ENCODE measurements around the gene TPM3.

Gene TPM3

GRCh38 chr1:154222518-154222917 lies 30.6 kb upstream of the TPM3 start:
- DNase-seq (ENCODE audit: low spot score): no peak
- H3K36me3 ChIP-seq (ENCODE audit: low read depth): peaks cover 73% of the 10 kb centered on the region
- no peak overlapping the region for H3K27ac ChIP-seq (ENCODE audit: poor library complexity, severe bottlenecking)

DNA sequence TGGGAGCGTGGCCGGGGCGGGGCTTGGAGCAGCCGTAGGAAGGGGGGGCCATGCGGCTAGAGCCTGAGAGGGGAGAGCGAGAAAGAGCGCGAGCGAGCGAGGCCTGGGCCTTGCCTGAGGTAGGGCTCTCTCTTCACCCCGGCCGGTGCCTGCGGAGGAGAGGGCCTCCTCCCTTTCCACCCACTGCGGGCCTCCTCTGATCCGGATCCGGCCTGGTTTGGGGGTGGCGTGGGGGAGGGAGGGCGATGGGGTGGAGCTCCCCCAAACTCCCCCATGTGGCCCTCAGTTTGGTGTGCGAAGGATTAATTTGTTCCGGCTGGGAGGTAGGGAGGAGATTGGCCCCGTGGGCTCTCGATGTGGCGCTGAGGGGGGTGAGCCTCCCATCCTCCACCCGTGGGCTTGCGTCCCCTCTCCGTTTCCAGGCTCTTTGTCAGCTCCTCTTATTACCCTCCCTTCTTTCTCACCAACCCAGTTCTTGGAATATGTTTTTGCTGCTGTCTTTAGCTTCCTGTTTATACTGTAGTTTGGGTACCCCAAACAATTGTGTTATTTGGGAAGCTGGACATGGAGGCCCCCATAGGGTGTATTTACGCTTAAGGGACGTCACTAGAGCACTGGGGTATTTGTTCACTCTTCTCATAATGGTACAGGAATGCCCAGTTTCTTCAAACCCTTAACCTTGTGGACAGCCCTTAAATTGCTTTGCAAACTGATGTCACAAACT lies 29.5 kb upstream of the TPM3 start:
- DNase-seq (ENCODE audit: low spot score) (peak; percentile 54), ATAC-seq (ENCODE audit: low read depth) (peak; percentile 30)
- no peaks in the 10 kb centered on the region for H3K27me3 ChIP-seq (ENCODE audit: insufficient read depth, poor library complexity, severe bottlenecking)
- H3K27ac ChIP-seq (ENCODE audit: poor library complexity, severe bottlenecking): peak overlapping the region; percentile 80
- peaks cover 25% of the 10 kb centered on the region for H3K4me1 ChIP-seq (ENCODE audit: insufficient read depth, poor library complexity, severe bottlenecking)
- H3K4me3 ChIP-seq (ENCODE audit: severe bottlenecking): peak overlapping the region; percentile 81
- TF ChIP-seq, protein P1, sequence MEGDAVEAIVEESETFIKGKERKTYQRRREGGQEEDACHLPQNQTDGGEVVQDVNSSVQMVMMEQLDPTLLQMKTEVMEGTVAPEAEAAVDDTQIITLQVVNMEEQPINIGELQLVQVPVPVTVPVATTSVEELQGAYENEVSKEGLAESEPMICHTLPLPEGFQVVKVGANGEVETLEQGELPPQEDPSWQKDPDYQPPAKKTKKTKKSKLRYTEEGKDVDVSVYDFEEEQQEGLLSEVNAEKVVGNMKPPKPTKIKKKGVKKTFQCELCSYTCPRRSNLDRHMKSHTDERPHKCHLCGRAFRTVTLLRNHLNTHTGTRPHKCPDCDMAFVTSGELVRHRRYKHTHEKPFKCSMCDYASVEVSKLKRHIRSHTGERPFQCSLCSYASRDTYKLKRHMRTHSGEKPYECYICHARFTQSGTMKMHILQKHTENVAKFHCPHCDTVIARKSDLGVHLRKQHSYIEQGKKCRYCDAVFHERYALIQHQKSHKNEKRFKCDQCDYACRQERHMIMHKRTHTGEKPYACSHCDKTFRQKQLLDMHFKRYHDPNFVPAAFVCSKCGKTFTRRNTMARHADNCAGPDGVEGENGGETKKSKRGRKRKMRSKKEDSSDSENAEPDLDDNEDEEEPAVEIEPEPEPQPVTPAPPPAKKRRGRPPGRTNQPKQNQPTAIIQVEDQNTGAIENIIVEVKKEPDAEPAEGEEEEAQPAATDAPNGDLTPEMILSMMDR (IDR thresholded peaks at IDR 0.05; ENCODE audit: poor library complexity, severe bottlenecking): no peak
- no peaks in the 10 kb centered on the region for H3K9me3 ChIP-seq (ENCODE audit: severe bottlenecking)
- peaks cover 73% of the 10 kb centered on the region for H3K36me3 ChIP-seq (ENCODE audit: low read depth)

More at GRCh38 chr1:154222518-154222917, 30.6 kb upstream of the TPM3 start:
- ATAC-seq (ENCODE audit: low read depth): no peak
- no peaks in the 10 kb centered on the region for H3K27me3 ChIP-seq (ENCODE audit: insufficient read depth, poor library complexity, severe bottlenecking)
- TF ChIP-seq, protein P1 (IDR thresholded peaks at IDR 0.05; ENCODE audit: poor library complexity, severe bottlenecking): no peak
- H3K9me3 ChIP-seq (ENCODE audit: severe bottlenecking): no peaks in the 10 kb centered on the region
- H3K4me1 ChIP-seq (ENCODE audit: insufficient read depth, poor library complexity, severe bottlenecking): peaks cover 25% of the 10 kb centered on the region
- peak overlapping the region; percentile 81 for H3K4me3 ChIP-seq (ENCODE audit: severe bottlenecking)

DNA sequence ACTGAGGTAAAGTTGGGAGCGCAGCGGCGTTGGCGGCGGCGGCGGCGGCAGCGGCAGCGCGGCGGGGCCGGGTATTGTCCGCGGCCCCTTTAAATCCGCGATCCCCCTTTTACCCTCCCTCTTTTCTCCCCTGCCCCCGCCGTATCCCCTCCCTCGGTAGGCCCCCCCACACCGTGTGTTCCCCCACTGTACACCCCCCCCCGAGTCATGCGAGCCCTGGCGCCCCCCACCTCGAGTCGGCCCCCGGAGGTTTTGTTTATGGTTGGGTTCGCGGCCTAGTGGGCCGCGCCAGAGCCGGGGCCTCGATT lies 29.0 kb upstream of the TPM3 start:
- peaks cover 25% of the 10 kb centered on the region for H3K4me1 ChIP-seq (ENCODE audit: insufficient read depth, poor library complexity, severe bottlenecking)
- no peaks in the 10 kb centered on the region for H3K27me3 ChIP-seq (ENCODE audit: insufficient read depth, poor library complexity, severe bottlenecking)
- peak overlapping the region; percentile 81 for H3K4me3 ChIP-seq (ENCODE audit: severe bottlenecking)
- H3K27ac ChIP-seq (ENCODE audit: poor library complexity, severe bottlenecking): peak overlapping the region; percentile 80
- TF ChIP-seq, protein P1 (IDR thresholded peaks at IDR 0.05; ENCODE audit: poor library complexity, severe bottlenecking): no peak
- peaks cover 73% of the 10 kb centered on the region for H3K36me3 ChIP-seq (ENCODE audit: low read depth)
- no peak for ATAC-seq (ENCODE audit: low read depth)
- DNase-seq (ENCODE audit: low spot score): no peak
- no peaks in the 10 kb centered on the region for H3K9me3 ChIP-seq (ENCODE audit: severe bottlenecking)

DNA sequence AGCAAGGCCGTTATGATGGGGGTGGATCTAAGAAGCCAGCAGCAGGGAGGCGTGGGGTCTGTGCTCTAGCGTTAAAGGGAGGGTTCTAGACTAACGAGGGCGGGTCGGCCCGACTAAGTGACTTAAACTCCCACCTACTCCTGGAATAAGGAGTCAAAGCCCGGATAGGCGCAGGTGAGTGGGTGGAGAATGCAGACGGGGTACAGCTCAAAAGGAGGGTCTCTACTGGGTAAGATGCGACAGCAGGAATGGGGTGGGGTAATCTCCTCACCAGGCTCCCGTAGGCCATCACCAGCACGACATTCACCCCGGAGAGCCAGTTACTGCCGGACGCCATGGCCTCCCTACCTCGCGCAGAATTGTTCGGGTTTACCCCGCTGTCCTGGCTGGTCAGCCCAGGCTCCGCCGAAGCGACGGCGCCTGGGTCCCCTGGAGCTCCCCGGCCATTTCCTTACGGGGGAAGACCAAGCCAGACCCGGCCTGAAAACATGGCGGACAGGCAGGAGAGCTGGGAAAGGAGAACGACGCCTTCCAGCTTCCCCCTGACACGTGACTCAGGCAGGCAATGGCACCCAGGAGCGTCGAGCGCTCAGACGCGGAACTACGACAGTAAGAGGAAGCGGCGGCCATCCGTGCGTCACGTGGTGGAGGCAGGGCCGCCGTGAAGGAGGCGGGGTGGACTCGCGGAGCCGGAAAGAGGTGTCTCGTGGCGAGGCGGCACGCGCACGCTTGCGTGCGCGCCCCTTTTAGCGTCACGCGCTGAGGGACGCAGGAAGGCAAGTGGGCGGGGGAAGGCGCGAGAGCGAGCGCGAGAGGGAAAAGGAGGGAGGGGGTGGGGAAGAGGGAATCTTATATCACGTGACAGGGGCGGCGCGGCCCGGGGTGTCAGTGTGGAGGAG lies 28.4 kb upstream of the TPM3 start, which contains the start of gene UBAP2L:
UBAP2L (plus strand) TSS at position 885 of the 899 bp plus-strand sequence. CDS start 4,169 bp downstream, outside the sequence.
- TF ChIP-seq, protein P1 (IDR thresholded peaks at IDR 0.05; ENCODE audit: poor library complexity, severe bottlenecking): no peak
- no peaks in the 10 kb centered on the region for H3K9me3 ChIP-seq (ENCODE audit: severe bottlenecking)
- H3K27me3 ChIP-seq (ENCODE audit: insufficient read depth, poor library complexity, severe bottlenecking): no peaks in the 10 kb centered on the region
- H3K27ac ChIP-seq (ENCODE audit: poor library complexity, severe bottlenecking): peak within 1 kb of the TSS; percentile 80
- DNase-seq (ENCODE audit: low spot score): peak; percentile 99
- peak within 1 kb of the TSS; percentile 81 for H3K4me3 ChIP-seq (ENCODE audit: severe bottlenecking)
- peaks cover 25% of the 10 kb centered on the region for H3K4me1 ChIP-seq (ENCODE audit: insufficient read depth, poor library complexity, severe bottlenecking)
- peak; percentile 93 for ATAC-seq (ENCODE audit: low read depth)
- H3K36me3 ChIP-seq (ENCODE audit: low read depth): peaks cover 67% of the 10 kb centered on the region

Data from RWPE2 (cell line).